ENCODE data around the gene CEP135.
"Not testable (repeated sequence)": the region's sequence is repeated elsewhere in the genome, so short reads cannot be mapped to it uniquely, and the experiment has no call there.

Gene CEP135

DNA sequence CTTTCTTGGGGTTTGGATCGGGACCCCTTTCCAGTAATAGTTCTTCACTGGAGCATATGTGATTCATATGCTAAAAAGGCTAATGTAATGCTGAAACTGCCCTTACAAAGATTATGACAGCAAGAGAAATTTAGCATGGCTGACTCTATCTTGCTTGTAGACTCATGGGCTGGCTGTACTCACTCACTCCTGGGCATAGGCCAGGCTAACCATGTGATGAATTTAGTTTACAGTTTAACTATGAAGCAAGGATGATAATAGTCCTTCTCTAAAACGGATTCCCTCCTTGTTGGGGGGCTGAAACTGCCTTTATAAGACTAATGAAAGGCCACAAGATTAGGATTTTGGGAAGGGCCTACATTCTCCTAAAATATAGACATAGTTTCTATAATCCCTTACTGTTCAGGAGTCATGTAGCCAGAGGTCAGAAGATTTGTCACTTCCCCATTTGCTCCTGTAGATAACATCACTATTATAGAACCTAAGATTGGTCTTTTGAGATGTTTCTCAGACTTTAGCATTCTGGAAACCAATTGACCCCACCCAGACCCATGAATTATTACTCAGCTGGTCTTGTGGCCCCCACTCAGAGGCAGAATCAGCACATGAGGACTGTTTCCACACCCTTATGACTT lies 20.8 kb upstream of the CEP135 start:
- Histone ChIP-seq H3K36me3 (ENCODE audit: insufficient read depth, low read length) (no peaks in the 10 kb centered on the region), H3K9me3 (ENCODE audit: low read length) (peaks cover 2% of the 10 kb centered on the region), H3K27me3 (ENCODE audit: insufficient read depth, low read length) (no peaks in the 10 kb centered on the region), H2AFZ (ENCODE audit: low read depth, low read length) (no peak overlapping the region), H3K4me3 (ENCODE audit: low read length) (no peak overlapping the region), H3K4me1 (ENCODE audit: insufficient read depth, low read length) (peaks cover 34% of the 10 kb centered on the region)

DNA sequence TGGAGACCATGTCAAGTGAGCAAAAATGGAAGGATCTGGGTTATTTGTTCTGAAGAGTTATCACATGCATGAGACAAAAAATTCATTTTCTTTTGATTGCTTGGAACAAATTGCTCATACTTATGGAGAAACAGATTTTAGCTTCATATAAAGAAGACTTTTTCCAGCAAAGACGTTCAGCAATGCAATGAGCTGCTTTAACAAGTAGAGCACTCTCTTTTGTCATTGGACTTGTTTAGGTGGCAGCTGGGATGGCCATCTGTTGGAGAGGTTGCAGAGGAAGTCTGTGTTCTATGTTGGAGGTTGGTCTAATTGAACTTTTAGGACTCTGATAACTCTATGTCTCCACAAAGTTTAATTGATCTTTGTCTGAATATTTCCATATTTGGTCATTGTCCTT lies 19.9 kb upstream of the CEP135 start:
- Histone ChIP-seq H3K4me1 (ENCODE audit: insufficient read depth, low read length) (peaks cover 32% of the 10 kb centered on the region), H2AFZ (ENCODE audit: low read depth, low read length) (no peak overlapping the region), H3K4me3 (ENCODE audit: low read length) (no peak overlapping the region), H3K36me3 (ENCODE audit: insufficient read depth, low read length) (no peaks in the 10 kb centered on the region), H3K9me3 (ENCODE audit: low read length) (peaks cover 2% of the 10 kb centered on the region), H3K27me3 (ENCODE audit: insufficient read depth, low read length) (no peaks in the 10 kb centered on the region)

DNA sequence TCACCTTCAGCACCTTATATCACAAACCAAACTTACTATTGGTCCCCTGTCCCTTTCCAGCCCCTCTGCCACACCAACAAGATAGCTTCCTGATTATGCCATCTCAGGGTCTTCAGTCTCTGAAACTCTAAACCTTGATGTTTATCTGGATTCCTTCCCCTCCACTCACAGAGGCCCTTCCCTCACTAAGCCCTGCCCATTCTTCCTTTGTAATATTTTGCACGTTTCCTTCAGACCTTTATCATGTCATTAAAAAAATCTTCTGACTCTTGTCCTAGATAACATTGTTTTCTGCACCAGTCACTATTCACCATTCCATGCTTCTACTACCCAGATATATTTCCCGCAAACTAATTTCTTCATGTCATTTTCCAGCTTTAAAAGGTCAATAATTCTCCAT lies 17.7 kb upstream of the CEP135 start:
- Histone ChIP-seq H3K4me3 (ENCODE audit: low read length) (no peak overlapping the region), H3K4me1 (ENCODE audit: insufficient read depth, low read length) (peaks cover 13% of the 10 kb centered on the region), H3K27me3 (ENCODE audit: insufficient read depth, low read length) (no peaks in the 10 kb centered on the region), H3K9me3 (ENCODE audit: low read length) (peaks cover 2% of the 10 kb centered on the region), H2AFZ (ENCODE audit: low read depth, low read length) (peak overlapping the region; percentile 33), H3K36me3 (ENCODE audit: insufficient read depth, low read length) (no peaks in the 10 kb centered on the region)

DNA sequence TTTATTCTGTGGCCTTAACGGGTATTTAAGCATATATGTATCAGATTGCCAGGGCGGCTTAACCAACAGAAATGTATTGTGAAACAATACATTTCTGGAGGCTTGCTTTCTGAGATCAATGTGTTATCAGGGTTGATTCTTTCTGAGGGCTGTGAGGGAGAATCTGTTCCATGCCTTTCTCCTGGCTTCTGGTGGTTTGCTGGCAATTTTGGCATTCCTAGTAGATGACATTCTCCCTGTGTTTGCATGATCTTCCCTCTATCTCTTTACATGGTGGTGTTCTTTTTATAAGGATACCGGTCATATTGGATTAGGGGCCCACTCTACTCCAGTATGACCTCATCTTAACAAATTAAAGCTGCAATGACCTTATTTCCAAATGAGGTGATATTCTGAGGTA lies 16.9 kb upstream of the CEP135 start:
- H3K4me1 ChIP-seq (ENCODE audit: insufficient read depth, low read length): peaks cover 6% of the 10 kb centered on the region
- peaks cover 2% of the 10 kb centered on the region for H3K9me3 ChIP-seq (ENCODE audit: low read length)
- no peaks in the 10 kb centered on the region for H3K27me3 ChIP-seq (ENCODE audit: insufficient read depth, low read length)
- H3K36me3 ChIP-seq (ENCODE audit: insufficient read depth, low read length): no peaks in the 10 kb centered on the region
- H3K4me3 ChIP-seq (ENCODE audit: low read length): no peak overlapping the region
- no peak overlapping the region for H2AFZ ChIP-seq (ENCODE audit: low read depth, low read length)

DNA sequence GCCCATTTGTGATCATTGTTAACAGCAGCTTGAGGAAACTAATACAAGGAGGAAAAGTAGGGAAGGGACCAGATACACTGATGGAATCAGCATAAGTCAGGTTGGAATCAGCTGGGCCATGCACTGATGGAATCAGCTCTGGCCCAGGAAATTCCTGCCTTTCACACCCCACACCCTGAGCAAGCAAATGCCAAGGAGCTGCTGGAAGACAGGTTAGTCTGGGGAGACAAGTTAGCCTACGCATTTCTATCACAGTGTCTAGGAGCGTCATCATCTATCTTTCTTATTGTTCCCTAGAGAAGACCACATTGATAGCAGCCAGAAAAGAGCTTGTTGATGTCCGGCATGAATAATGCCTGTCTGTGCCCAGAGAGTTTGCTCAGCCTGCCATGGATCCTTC lies 16.2 kb upstream of the CEP135 start:
- Histone ChIP-seq H2AFZ (ENCODE audit: low read depth, low read length) (no peak overlapping the region), H3K27me3 (ENCODE audit: insufficient read depth, low read length) (no peaks in the 10 kb centered on the region), H3K36me3 (ENCODE audit: insufficient read depth, low read length) (no peaks in the 10 kb centered on the region), H3K9me3 (ENCODE audit: low read length) (peaks cover 7% of the 10 kb centered on the region), H3K4me1 (ENCODE audit: insufficient read depth, low read length) (no peaks in the 10 kb centered on the region), H3K4me3 (ENCODE audit: low read length) (no peak overlapping the region)

DNA sequence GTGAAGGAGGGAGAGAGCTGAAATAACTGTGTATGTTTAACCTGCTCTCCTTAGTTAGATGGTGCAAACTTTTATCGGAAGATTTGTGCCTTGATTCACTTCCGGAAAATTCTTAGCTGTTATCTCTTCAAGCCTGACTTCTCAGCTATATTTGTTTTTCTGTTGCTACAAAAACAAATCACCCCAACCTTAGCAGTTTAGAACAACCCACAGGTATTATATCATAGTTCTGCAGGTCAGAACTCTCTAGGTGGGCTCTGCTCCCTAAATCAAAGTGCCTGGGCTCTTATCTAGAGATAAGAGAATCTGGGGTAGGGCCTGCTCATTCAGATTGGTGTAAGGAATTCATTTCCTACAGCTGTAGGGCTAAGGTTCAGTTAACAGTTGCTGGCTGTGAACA lies 15.1 kb upstream of the CEP135 start:
- Histone ChIP-seq H2AFZ (ENCODE audit: low read depth, low read length) (no peak overlapping the region), H3K4me3 (ENCODE audit: low read length) (no peak overlapping the region), H3K4me1 (ENCODE audit: insufficient read depth, low read length) (no peaks in the 10 kb centered on the region), H3K27me3 (ENCODE audit: insufficient read depth, low read length) (no peaks in the 10 kb centered on the region), H3K9me3 (ENCODE audit: low read length) (peaks cover 8% of the 10 kb centered on the region), H3K36me3 (ENCODE audit: insufficient read depth, low read length) (no peaks in the 10 kb centered on the region)

DNA sequence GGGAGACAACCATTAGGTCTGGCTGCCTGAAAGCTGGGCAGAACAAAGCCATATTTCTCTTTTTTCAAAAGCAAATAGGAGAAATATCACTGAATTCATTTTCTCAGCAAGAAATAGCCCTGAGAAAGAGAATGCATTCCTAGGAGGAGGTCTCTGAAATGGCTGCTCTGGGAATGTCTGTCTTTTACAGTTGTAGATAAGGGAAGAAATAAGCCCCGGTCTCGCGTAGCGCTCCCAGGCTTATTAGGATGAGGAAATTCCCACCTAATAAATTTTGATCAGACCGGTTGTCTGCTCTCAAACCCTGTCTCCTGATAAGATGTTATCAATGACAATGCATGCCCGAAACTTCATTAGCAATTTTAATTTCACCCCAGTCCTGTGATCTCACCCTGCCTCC lies 12.8 kb upstream of the CEP135 start:
- not testable (repeated sequence) for H2AFZ ChIP-seq (ENCODE audit: low read depth, low read length); H3K27me3 ChIP-seq (ENCODE audit: insufficient read depth, low read length); H3K9me3 ChIP-seq (ENCODE audit: low read length); H3K36me3 ChIP-seq (ENCODE audit: insufficient read depth, low read length); H3K4me3 ChIP-seq (ENCODE audit: low read length); H3K4me1 ChIP-seq (ENCODE audit: insufficient read depth, low read length)

DNA sequence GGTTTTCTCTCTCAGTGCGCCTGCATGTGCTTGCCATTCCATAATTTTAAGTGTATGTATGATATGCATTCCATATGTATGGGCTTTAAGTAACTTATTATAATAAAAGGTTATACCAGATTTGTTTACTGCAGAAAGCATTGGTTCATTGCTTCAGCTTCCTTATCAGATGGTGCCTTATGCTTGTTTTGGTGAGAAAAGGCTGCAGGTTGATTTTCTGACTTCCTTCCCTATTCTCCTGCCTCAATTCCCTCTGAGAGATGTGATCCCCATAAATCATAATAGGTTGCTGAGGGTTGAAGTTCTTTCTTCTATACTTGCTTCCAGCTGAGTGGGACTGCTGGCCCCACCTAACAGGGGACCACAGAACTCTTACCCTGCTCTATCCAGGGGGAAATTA lies 10.3 kb upstream of the CEP135 start:
- Histone ChIP-seq H3K9me3 (ENCODE audit: low read length) (peaks cover 8% of the 10 kb centered on the region), H3K27me3 (ENCODE audit: insufficient read depth, low read length) (no peaks in the 10 kb centered on the region), H2AFZ (ENCODE audit: low read depth, low read length) (no peak overlapping the region), H3K36me3 (ENCODE audit: insufficient read depth, low read length) (no peaks in the 10 kb centered on the region), H3K4me1 (ENCODE audit: insufficient read depth, low read length) (peaks cover 3% of the 10 kb centered on the region), H3K4me3 (ENCODE audit: low read length) (no peak overlapping the region)

DNA sequence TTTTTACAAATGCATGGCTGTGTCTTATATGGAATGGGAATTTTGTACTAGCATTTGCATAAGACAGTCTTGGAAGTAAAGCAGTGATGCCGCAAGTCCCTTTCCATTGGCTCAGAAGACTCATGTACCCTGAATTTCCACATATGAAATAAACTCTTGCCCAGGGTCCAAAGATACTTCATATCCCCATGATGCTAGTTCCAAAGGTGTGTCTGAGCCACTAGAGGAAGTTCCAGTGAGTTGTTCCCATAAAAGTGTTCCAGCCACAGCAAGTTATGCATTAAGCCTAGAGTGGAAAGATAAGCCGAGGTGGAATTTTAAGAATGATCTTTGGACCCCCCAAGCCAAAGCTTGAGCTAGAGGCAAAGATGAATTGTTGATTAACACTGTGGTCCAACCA lies 9.3 kb upstream of the CEP135 start:
- no peaks in the 10 kb centered on the region for H3K27me3 ChIP-seq (ENCODE audit: insufficient read depth, low read length)
- no peak overlapping the region for H2AFZ ChIP-seq (ENCODE audit: low read depth, low read length)
- peaks cover 3% of the 10 kb centered on the region for H3K4me1 ChIP-seq (ENCODE audit: insufficient read depth, low read length)
- H3K4me3 ChIP-seq (ENCODE audit: low read length): no peak overlapping the region
- H3K36me3 ChIP-seq (ENCODE audit: insufficient read depth, low read length): no peaks in the 10 kb centered on the region
- peaks cover 8% of the 10 kb centered on the region for H3K9me3 ChIP-seq (ENCODE audit: low read length)

DNA sequence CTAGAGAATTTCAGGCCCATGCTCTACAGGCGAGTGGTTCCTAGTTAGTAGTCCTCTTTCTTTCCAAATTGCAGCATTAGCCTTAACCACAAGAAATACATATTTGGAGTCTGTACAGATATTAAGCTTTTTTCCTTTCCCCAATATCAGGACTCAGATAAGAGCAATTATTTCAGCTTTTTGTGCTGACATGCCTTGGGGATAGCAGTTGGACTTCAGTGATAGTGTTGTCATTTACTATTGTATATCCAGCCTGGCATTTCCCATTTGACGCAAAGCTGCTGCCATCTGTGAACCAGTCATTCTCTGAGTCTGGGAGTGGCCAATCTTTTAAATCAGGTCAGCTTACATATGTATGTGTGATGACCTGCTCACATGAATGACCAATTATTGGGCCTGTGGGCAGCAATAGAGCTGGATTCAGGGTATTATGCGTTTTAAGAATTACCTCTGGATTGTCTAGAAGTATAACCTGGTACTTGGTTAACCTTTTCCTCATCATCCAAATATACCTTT lies 6.8 kb upstream of the CEP135 start:
- no peak overlapping the region for H2AFZ ChIP-seq (ENCODE audit: low read depth, low read length)
- no peaks in the 10 kb centered on the region for H3K27me3 ChIP-seq (ENCODE audit: insufficient read depth, low read length)
- no peak overlapping the region for H3K4me3 ChIP-seq (ENCODE audit: low read length)
- H3K9me3 ChIP-seq (ENCODE audit: low read length): peaks cover 8% of the 10 kb centered on the region
- H3K4me1 ChIP-seq (ENCODE audit: insufficient read depth, low read length): peaks cover 3% of the 10 kb centered on the region
- no peaks in the 10 kb centered on the region for H3K36me3 ChIP-seq (ENCODE audit: insufficient read depth, low read length)

DNA sequence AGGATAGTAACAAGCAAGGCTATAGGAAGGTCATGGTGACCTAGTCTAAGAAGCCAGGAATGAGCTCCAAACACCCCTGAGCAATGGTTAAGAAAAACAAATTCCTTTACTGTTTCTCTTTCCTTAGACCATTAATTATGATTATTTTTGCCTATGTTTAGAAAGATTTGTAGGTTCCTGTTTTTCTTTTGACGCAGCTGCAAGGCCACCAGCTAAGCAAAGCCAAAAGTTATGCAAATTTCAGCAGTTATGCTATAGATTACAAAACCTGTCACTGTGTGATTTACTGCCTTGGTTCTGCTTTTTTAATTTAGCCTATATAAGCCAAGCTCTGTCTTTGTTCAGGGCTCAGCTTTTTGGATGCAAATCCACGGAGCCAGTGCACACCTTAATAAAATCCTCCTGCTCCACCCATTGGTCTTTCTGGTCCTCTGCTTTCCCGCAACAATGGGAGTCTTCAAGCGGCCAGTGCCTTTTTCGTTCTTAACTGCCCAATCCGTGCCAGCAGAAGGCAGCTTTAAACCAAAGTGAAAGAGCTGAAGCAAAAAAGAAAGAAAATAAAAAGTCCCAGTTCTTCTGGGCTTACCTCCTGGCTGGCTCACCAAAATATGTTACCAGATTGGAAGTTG lies 1.4 kb upstream of the CEP135 start:
- H3K36me3 ChIP-seq (ENCODE audit: insufficient read depth, low read length): peaks cover 2% of the 10 kb centered on the region
- no peaks in the 10 kb centered on the region for H3K9me3 ChIP-seq (ENCODE audit: low read length)
- H3K27me3 ChIP-seq (ENCODE audit: insufficient read depth, low read length): no peaks in the 10 kb centered on the region
- H3K4me3 ChIP-seq (ENCODE audit: low read length): no peak overlapping the region
- H2AFZ ChIP-seq (ENCODE audit: low read depth, low read length): no peak overlapping the region
- peaks cover 18% of the 10 kb centered on the region for H3K4me1 ChIP-seq (ENCODE audit: insufficient read depth, low read length)

DNA sequence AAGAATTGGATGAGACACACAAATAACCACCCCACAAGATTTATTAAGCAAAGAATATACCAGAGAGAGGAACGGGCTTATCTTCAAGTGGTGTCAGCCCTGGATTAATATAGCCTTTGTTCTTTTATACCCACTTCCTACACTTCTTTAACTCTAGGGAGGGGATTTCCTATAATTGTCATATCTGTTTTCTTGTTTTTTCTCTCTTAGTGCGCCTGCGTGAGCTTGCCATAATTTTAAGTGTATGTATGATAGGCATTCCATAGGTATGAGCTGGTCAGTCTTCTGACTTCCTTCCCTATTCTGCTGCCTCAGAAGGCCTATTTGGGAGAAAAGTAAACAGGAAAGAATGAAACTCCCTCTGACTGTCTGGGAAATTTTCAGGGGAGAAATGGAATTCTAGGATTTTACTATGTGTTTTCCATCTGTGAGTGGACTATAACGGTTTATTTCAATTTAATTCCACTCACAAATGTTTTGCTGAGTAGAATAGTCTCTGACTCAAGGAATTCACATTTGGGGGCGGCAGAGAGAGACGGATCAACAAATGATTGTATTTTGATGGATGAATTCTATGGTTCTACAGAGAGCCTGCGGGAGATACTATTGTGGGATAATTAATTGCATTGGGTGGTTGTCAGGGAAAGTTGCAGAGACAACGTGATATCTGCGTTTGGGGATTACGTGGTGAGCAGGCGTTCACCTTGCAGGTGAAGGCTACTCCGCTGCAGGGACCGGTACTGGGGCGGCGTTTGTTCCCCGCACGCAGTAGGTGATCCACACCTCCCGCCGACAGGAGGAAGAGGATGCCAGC lies 626 bp upstream of the CEP135 start:
- H3K4me1 ChIP-seq (ENCODE audit: insufficient read depth, low read length): peaks cover 18% of the 10 kb centered on the region
- peak overlapping the region; percentile 85 for H2AFZ ChIP-seq (ENCODE audit: low read depth, low read length)
- H3K36me3 ChIP-seq (ENCODE audit: insufficient read depth, low read length): peaks cover 10% of the 10 kb centered on the region
- H3K27me3 ChIP-seq (ENCODE audit: insufficient read depth, low read length): no peaks in the 10 kb centered on the region
- no peaks in the 10 kb centered on the region for H3K9me3 ChIP-seq (ENCODE audit: low read length)
- H3K4me3 ChIP-seq (ENCODE audit: low read length): peak overlapping the region; percentile 70

DNA sequence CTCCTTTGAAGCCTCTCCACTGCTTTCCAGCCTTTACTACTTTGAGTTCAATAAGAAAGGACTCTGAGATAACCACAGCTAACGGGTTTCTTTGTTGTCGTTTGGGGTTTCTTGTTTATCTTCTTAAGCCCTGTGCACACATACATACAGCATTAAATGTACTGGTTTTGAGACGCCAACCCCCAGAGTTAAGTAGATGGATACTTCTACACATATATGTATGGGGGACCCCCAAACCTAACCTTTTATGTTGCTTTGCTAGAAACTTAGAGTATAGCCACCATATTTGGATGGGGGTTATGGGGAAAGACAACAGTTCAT lies 697 bp downstream of the CEP135 start:
- peaks cover 18% of the 10 kb centered on the region for H3K4me1 ChIP-seq (ENCODE audit: insufficient read depth, low read length)
- no peaks in the 10 kb centered on the region for H3K9me3 ChIP-seq (ENCODE audit: low read length)
- peak overlapping the region; percentile 70 for H3K4me3 ChIP-seq (ENCODE audit: low read length)
- no peaks in the 10 kb centered on the region for H3K27me3 ChIP-seq (ENCODE audit: insufficient read depth, low read length)
- peaks cover 23% of the 10 kb centered on the region for H3K36me3 ChIP-seq (ENCODE audit: insufficient read depth, low read length)
- H2AFZ ChIP-seq (ENCODE audit: low read depth, low read length): peak overlapping the region; percentile 85
